Thyroid gland (tissue), 4 donors: Measurements from ENCODE around the gene PRKCE.

ENCODE experiments used
- CTCF ChIP-seq, 6 experiments: fragments of 200-600 bp in 3 of 6; fragments of 450-650 bp in 3 of 6; sonication (generic) in 3 of 6; IDR thresholded peaks; one replicate each; pipeline ENCODE4 v1.5.1; 2016 to 2019; ENCODE audit warnings: antibody characterized with exemption in 6 of 6, mild to moderate bottlenecking in 2 of 6, inconsistent platforms in 1 of 6, moderate library complexity in 1 of 6
- POLR2A ChIP-seq, 2 donors: fragments of 450-650 bp; IDR thresholded peaks; one replicate each; pipeline ENCODE4 v1.6.1; 2017; ENCODE audit warnings: antibody characterized with exemption in 2 of 2, mild to moderate bottlenecking in 2 of 2, moderate library complexity in 1 of 2

- TF ChIP-seq CTCF (IDR thresholded peaks at IDR 0.05), result no peak
- no peak for TF ChIP-seq POLR2A (IDR thresholded peaks at IDR 0.05)
These were observed 292.0 kb downstream of the PRKCE start for GRCh38 chr2:45943219-45944044.
